HG02884 (cell line): ENCODE data around the gene PEG3.

Source experiments
- ATAC-seq: cut with Tn5 transposase; IDR thresholded peaks from one replicate; pipeline ENCODE4 v1.9.1; 2021; ENCODE audit warnings: mild to moderate bottlenecking, moderate library complexity; ENCODE audit not compliant: unreplicated experiment

The PEG3 gene

DNA sequence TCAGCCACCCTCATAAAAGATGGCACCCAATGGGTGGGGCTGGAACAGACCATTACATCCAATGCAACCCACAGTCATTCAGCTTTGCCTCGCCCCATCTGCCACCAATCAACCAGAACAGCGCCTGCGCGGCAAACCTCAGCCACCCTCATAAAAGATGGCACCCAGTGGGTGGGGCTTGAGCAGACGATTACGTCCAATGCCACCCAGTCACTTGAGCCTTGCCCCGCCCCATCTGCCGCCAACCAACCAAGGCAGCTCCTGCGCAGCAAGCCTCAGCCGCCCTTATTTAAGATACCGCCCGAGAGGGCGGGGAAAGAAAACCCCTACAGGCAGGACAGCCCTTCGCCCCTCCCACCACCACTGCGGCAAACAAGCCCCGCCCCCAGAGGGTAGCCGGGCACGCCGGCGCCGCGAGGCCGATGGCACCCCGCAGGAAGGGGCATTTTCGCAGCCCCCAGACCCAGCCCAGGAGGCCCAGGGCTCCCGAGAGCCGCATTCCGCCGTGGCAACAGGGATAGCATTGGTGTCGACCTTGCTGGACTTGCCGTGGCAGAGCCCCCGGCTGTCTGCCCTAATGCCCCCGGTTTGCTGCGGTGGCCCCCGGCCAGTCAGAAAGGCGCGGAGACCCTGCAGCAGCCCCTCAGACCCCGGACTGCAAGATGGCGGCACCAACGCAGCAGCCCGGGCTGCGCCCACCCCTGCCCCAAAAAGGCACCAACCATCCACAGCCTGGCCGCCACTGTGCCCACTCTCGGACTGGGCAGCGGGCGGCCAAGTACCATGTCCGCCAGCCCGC is 675 bp downstream of the PEG3 start:
- ATAC-seq = no peak

- ATAC-seq = no peak
Measured at GRCh38 chr19:56838909-56839651, 1.4 kb downstream of the PEG3 start.

- ATAC-seq = no peak
Measured at GRCh38 chr19:56838024-56838908, 2.3 kb downstream of the PEG3 start.

DNA sequence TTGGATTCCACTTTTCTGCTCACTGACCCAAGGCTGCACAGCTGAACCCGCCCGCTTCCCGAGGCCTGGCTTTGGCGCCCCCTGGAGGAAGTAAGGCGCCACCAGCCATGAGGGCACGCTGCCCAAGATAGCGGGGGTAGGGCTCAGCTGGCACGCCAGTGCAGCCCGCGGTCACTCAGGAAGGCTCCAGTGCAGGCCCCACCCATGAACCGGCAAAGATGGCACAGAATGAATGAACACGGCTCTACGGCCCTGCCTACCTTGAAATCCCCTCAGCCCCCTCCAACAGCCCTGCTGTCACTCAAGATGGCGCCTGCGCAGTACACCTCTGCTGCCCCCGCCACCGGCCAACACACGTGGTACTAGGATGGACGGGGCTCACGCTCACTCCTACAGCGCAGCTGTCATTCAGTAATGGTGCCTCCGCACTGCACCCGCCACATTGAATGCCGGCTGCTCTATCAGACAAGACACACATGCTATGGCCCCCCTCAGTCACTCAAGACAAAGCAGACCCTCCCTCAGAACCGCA is 3.0 kb downstream of the PEG3 start:
- no peak for ATAC-seq

GRCh38 chr19:56837004-56837403 is 3.5 kb downstream of the PEG3 start:
- no peak for ATAC-seq

- no peak for ATAC-seq
Measured at GRCh38 chr19:56836059-56836458, 4.5 kb downstream of the PEG3 start.

GRCh38 chr19:56835401-56835800 is 5.1 kb downstream of the PEG3 start:
- ATAC-seq = no peak

DNA sequence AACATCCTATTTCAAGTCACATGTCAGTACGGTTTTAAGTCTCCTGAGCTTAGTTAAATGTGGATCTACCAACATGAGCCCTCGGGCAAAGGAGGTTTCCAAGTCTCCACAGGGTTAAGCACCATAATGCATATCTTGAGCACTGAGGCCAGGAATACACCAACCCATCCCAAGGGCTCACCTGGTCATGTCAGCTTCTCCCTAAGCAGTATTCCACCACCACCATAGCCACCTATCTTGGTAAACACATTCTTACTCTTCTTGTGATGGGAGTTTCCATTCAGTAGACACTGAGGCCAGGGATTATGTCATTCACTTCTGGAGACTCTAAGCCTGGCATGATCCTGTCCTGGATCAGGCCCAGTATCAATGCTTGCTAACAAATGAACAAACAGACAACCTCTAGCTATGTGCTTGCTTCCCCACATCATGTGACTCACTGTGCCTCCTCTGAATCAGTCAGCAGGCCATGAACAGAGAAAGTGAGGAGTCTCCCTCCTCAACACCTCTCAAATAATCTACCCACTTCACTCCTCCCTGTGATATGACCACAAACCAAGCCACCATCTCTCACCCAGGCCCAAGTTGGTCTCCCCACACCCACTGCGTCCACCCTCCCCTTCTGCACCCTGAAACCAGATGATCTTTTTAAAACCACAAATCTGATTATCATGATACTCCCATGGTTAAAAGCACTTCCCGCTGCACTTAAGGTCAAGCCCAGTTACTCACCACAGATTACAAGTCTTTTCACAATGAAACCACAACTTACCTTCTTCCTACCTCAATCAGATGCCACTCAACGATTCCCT is 5.8 kb downstream of the PEG3 start:
- no peak for ATAC-seq

GRCh38 chr19:56832352-56832928 is 8.1 kb downstream of the PEG3 start:
- no peak for ATAC-seq

- no peak for ATAC-seq
Measured at GRCh38 chr19:56831255-56831654, 9.3 kb downstream of the PEG3 start.

GRCh38 chr19:56829596-56829995 is 10.9 kb downstream of the PEG3 start:
- no peak for ATAC-seq

- ATAC-seq = no peak
Measured at GRCh38 chr19:56827708-56828107, 12.8 kb downstream of the PEG3 start.

- no peak for ATAC-seq
Measured at GRCh38 chr19:56823956-56824355, 16.6 kb downstream of the PEG3 start.

DNA sequence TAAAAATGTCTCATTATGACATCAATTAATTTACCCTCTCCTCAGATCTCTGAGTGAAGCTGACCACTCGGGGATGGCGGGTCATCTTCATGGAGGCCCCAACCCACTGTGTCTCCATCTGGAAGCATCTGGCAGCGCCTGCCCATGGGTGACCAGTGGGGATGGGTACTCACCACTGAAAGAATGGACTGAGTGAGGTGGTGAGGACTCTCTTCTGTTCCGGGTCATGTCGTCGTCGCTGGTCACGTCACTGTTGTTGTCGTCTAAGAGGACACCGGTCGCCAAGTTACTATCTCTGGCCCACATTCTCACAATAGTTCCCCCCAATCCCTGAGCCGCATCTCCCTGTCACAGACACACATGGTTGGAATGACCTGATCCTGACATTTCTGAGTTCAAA is 17.1 kb downstream of the PEG3 start:
- ATAC-seq = no peak

DNA sequence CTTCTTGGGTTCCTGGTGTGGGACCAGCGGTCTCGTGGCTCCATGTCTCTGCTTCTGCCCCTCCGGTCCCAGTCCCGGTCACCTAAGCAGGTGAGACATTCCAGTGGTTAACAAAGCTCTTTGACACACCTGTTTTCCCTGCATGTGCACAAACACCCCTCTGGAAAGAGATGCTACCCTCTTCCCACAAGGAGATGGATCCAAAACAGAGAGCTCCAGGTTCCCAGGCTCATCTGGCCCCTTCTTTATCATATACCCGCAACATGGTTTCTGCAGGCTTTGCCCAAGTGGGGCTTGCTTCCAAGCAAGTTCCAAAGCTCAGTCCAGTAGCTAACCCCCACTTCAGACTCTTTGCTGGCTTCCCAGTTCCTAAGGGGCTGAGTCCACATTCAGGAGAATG is 17.8 kb downstream of the PEG3 start:
- no peak for ATAC-seq

GRCh38 chr19:56821675-56822074 is 18.9 kb downstream of the PEG3 start:
- ATAC-seq = no peak

DNA sequence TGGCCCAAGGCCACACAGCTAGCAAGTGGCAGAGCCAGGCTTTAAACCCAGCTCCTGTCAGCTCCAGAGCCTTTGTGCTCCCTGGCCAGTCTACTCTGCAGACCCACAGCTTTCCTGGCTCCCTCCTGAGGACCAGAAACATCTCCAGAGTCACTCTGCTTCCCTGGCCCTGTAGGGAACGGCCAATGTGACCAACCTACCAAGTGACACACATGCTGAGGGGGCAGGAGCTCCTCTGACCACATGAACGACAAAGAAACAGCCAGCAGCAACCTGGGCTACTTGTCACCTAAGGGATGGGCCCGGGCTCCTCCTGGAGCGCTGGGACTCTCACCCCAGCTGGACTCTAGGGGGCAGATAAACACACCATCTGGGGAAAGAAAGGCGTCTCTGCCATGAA is 19.3 kb downstream of the PEG3 start:
- ATAC-seq = no peak

DNA sequence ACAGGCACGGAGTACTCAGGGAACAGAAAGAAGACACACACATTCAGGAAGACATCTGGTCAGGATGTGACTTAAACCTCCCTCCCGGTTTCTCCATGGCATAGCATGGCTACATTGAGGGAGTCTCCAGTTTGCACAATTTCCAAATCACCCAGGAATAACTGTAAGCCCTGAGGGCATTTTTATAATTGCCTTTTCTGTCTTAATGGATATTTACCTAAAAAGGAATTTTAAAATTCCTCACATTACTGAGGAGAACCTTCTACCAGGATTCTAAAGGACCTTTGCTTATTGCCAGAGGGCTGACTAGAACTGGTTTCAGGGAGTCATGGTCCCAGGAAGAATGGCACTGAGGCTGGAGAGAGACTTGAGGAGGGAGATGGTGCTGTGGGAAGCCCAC is 21.4 kb downstream of the PEG3 start:
- no peak for ATAC-seq

DNA sequence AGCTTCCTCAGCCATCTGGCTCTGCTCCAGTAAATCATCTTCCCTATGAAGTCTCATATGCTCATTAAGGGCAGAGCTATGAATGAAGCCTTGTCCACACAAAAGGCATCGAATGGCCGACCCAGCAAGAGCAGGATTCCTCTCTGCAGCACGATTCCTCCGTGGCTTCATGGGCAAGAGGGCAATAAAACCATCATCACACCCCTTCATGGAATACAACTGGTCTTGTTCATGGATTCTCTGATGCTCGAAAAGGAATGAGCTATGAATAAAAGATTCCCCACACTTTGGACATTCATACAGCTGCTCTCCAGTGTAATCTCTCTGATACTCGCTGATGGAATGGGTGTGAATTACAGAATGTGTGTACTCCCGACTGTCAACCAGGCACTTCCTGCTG is 25.9 kb downstream of the PEG3 start:
- no peak for ATAC-seq

DNA sequence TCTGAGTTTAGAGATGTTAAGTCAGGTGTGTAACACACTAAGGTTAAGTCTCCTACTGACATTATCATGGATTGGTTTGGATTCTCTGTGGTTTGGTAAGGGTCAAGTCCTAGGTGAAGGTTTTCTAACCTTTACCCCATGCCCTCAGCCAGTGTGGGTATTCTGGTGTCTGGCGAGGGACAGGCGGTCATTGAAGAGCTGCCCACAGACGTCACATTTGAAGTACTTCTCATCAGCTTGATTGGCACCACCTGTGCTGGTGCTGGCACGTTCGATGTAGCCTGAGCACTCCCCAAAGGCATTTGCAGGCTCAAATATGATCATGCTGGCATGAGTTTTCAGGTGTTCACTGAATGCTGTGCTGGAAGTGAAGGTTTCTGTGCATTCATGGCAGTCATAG is 27.0 kb downstream of the PEG3 start:
- ATAC-seq = no peak
